NCI-H82 (cell line): Measurements from ENCODE around the gene C22orf42.
"Not testable (repeated sequence)": the region's sequence is repeated elsewhere in the genome, so short reads cannot be mapped to it uniquely, and the experiment has no call there.

Source experiments
- DNase-seq: peaks from one replicate; lab custom pipeline; 2025; lab: John Stamatoyannopoulos, UW

The C22orf42 gene, protein sequence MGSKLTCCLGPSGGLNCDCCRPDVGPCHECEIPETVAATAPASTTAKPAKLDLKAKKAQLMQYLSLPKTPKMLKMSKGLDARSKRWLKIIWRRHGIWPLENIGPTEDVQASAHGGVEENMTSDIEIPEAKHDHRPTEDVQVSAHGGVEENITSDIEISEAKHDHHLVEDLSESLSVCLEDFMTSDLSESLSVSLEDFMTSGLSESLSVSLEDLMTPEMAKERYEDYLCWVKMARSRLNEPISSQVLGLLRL

DNA sequence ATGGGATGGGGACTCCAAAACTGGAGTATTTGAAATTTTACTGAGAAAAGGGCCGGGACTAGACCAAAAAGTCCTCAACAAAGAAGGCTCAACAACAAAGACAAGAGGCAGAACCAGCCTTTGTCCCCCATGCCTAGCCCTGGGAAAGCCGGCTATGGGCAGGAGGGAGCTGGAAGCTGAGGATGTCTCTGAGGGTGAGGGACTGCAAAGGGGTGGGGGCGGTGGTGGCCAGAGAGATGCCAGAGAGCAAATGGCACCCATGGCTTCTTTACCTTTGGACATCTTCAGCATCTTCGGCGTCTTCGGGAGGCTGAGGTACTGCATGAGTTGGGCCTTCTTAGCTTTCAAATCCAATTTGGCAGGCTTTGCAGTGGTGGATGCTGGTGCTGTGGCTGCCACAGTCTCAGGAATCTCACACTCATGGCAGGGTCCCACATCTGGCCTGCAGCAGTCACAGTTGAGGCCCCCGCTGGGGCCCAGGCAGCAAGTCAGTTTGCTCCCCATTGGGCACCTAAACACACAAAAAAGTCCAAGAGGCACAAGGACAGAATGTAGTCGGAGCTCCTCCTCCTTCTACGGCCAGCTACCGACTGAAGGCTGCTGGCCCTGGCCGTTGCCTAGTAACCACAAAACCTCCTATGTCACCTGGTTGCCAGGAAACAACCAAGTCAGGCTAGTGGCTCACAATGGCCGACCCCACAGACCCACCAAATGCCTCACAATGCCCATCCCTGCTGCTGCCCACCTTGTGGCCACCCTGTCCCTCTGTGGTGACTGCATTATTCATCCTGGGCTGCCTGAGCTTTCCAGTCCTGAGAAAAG, at the start of gene C22orf42:
TSS of gene C22orf42 (minus strand) at position 592 of the 822 bp plus-strand sequence. CDS start at position 504, 88 bp downstream.
- DNase-seq: no peak

DNA sequence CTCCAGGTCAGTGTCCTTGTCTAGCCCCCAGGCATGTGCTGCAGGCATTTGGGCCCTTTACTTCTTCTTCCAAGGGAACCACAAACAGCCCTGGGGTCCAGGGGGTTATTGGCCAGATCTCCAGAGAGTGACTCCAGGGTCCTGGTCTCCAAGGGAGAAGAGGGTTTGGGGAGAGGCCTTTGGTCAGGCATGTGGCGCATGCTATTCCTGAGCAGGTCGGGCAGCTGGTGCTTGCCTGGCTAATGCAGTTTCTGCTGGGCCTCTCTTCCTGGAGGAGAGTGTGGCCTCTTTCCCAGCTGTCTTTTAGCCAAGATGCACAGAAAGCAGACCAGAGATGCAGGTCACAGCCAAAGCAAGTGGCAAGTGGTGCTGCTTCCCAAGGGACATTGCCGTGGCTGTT, 49.6 kb upstream of the C22orf42 start:
- no peak for DNase-seq

DNA sequence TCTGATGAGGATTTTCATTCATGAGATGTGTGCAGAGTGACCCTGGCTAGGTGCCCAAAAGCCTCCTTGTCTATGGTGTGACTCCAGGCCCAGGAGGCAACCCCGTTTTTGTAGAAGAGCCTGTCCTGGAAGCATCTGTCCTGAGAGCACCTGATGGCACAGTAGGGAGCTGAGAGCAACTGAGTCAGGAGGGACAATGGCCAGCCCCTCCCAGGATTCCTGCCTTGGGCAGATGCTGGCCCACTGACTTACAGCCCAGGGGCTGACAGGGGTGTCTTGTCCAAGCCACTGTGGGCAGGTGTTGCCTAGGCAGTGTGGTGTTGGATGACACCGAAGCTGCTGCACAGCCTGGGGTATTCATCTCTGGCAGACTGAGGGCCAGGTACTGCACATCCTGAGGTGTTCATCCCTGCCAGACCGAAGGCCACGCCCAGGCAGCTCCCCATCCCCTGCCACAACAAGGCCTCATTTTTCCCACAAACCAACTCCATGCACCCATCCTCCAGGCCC, 48.9 kb upstream of the C22orf42 start:
- no peak for DNase-seq

DNA sequence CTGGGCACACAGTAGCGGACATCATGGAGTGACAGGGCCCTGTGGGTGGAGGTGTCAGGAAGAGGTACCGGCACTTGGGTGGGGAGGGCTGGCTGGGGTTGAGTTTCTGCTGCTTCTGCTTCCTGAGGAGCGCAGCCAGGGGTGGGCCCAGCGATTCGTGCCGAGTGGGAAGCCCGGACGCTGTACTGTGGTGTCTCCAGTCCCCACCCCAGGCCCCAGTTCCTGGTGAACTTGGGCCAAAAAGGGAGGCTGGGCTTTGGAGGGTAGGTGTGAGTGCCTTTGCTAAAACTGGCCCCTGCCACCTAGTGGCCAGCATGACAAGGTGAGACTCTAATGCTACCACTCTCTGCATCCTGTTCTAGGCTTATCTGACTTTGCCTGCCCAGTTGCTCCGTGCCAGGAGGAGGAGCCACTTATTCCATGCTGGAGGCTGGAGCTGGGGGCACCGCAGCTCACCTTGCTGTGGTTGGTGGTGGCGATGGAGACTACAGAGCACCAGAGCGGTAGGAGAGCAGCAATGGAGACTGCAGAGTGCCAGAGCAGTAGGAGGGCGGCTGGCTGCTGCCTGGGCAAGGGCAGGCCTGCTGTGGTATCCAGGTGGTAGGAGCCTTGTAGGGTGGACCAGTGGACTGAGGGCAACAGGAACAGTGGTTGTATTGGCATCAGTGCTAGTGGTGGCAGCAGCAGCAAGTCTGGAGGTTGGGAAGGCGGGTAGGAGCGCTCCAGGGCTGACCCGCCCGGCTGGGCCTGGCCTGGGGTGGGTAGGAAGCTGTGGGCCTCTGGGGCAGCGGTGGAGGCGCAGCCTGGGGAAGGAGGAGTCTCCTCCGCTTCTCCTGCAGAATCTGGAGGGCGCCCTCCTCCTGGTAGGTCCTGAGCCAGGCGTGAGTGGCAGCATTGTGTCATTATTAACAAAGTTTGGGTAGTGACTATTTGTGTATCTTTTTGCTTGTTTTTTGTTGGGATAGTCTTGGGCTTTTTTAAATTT, 48.0 kb upstream of the C22orf42 start:
- DNase-seq: peak; percentile 55

DNA sequence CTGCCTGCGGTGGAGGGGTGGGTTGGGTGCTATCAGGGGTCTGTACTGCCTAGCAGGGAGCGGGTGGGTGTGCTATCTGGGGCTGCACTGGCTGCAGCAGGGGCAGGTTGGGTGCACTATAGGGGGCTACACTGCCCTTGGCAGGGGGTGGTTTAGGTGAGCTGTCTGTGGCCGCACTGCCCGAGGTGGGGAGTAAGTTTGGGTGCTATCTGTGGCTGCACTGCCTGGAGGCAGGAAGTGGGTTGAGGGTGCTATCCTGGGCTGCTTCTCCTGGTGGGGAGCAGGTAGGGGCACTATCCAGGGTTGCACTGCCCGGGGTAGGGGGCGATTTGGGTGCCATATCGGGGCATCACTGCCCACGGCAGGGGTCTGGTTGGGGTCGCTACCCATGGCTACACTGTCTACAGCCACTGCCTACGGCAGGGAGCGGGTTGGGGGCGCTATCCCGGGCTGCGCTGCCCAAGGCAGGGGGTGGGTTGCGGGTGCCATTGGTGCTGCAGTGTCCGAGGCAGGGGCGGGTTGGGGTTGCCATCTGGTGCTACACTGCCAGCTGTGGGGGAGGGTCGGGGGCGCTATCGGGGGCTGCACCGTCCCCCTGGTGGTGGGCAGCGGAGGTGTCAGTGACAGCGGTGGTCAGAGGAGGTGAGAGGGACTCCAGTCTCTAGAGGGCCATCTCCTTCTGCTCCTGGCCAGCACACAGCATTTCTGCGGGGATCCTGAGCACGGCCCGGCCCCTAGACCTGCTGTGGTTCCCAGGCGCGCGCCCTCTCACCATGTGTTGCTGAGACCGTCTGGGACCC, 47.1 kb upstream of the C22orf42 start:
- DNase-seq: peak; percentile 15

DNA sequence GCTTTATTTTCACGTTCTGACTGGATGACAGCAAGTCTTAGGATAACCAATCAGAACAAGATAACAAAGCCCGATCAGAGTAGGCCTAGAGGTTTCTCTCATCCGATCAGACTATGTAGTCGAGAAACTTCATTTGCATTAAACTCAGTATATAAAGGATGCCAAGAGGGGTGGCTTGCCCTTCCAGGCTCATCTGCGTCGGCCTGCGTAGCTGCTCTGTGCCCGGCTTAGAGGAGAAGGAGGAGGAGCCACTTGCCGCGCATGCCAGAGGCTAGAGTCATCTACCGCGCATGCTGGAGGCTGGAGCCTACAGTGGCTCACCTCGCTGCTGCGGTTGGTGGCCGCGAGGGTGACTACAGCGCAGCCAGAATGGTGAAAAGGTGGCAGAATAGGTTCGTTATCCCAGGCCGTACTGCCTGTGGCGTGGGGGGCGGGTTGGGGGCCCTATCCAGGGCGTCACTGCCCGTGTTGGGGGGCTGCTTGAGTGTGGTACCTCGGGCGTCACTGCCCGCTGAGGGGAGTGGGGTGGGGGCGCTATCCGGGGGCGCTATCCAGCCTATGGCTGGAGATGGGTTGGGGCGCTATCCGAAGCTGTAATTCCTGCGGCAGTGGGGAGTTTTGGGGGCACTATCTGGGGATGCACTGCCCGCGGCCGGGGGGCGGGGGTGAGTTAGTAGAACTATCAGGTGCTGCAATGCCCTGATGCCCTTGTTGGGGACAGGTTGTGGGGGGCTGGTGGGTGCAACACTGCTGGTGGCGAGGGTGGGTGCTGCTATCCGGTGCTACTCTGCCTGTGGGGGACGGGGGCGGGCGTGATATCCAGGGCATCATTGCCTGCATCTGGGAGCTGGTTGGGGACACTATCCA, 46.0 kb upstream of the C22orf42 start, which contains the start of gene RFPL2:
TSS of gene RFPL2 (minus strand) at position 218 of the 867 bp plus-strand sequence. CDS start 2,622 bp downstream, outside the sequence.
- DNase-seq: peak; percentile 86

DNA sequence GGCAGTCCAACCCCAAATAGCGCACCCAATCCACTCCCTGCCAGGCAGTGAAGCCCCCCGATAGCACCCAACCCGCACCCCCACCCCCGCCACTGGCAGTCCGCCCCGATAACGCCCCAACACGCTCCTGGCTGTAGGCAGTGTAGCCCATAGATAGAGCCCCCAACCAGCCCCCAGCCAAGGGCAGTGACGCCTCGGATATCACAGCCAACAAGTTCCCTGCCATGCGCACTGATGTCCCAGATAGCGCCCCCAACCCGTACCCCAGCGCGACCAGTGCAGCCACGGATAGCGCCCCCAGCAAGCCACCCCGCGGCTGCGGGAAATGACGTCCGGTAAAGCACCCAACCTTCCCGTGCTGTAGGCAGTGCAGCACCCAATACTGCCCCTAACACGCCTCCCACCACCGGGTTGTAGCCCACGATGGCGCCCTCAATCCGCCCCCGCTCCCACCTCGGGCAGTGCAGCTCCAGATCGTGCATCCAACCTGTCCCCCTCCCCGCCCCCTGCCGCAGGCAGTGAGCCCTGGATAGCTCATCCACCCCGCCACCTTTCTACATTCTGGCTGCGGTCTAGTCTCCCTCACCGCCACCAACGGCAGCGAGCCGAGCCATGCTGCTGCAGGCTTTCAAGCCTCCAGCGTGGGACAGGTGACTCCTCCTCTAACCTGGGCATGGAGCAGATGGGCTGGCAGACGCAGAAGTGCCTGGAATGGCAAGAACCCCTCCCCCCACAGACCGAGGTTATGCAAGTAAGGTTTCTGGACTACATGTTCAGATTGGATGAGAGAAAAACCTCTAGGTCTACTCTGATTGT, 45.1 kb upstream of the C22orf42 start:
- peak; percentile 58 for DNase-seq

DNA sequence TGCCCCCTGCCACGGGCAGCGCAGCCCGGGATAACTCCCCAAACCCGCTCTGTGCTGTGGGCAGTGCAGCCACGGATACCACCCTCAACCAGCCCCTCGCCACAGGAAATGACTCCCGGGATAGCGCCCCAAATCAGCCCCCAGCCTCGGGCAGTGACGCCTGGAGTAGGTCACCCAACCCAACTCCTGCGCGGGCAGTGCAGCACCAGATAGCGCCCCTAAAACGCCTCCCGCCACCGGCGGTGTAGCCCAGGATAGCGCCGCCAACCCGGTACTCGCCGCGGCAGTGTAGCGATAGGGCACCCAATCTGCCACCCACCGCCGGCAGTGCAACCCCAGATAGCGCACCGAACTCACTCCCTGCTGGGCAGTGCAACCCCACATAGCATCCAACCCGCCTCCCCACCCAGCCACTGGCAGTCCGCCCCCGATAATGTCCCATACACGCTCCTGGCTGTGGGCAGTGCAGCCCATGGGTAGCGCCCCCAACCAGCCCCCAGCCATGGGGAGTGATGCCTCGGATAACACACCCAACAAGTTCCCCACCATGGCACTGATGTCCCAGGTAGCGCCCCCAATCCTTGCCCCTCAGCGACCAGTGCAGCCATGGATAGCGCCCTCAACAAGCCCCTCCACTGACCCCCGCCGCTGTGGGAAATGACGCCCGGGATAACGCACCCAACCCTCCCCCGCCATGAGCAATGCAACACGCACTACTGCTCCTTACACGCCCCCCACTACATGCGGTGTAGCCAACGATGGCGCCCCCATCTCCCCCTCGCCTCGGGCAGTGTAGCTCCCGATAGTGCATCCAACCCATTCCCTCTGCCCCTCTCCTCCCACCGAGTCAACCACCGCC, 44.3 kb upstream of the C22orf42 start:
- DNase-seq: no peak

DNA sequence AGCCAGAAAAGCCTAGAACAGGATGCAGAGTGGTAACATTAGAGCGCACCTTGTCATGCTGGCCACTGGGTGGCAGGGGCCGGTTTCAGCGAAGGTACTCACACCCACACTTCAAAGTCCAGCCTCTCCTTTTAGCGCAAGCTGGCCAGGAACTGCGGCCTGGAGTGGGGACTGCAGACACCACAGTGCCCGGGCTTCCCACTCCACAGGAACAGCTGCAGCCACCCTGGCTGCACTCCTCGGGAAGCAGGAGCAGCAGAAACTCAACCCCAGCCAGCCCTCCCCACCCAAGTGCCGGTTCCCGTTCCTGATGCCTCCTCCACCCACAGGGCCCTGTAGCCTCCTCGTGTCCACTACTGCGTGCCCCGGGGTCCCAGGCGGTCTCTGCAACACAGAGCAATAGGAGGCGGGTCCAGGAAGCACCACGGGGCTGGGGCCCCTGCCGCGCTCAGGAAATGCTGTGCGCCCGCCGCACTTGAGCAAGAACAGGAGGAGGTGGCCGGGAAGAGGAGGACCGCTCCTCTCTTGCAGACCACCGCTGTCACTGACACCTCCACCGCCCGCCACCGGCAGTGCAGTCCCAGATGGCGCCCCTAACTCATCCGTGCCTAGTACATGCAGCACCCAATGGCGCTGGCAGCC, 43.6 kb upstream of the C22orf42 start:
- DNase-seq: peak; percentile 38

DNA sequence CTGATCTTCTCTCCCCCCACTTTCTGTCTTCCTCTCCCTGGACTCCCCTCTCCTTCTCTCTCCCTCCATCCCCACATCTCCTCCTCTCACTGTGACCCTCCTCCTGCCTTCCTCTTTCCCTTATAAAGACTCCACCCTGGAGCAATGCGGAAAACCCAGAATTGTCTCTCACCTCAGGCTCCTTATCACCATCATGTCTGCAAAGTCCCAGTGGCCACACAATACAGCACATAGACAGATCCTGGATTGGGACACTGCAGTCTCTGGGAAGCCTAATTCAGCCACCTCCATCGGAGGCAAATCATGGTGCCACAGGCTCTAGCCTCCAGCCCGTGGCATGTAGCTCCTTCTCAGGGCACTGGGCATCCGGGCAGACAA, 43.0 kb upstream of the C22orf42 start:
- DNase-seq: no peak

DNA sequence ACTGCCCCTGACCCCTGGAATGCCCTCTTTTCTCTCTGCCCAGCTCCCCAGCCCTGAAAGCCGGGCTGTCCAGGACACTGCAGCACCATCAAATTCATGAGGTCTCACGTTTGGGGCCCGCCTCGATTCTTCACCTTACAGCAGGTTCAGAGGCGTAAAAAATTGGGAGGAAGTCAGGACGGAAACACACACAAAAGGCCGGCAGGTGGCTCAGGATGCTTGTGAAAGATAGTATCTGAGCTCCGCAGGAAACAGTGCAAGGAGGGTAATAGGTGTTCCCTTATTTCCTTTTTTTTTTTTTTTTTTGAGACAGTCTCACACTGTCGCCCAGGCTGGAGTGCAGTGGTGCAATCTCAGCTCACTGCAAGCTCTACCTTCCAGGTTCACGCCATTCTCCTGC, 41.6 kb upstream of the C22orf42 start:
- DNase-seq: no peak

DNA sequence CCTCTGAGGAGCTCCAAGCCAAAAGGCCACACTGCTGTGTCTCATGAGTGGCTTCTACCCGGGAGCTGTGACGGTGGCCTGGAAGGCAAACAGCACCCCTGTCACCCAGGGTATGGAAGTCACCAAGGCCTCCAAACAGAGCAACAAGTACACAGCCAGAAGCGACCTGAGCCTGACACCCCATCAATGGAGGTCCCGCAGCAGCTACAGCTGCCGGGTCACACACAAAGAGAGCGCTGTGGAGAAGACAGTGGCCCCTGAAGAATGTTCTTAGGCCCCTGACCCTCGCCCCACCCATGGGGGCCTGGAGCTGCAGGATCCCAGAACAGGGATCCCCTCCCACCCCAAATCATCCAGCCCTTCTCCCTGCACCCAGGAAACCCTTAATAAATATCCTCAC, 40.9 kb upstream of the C22orf42 start:
- no peak for DNase-seq

DNA sequence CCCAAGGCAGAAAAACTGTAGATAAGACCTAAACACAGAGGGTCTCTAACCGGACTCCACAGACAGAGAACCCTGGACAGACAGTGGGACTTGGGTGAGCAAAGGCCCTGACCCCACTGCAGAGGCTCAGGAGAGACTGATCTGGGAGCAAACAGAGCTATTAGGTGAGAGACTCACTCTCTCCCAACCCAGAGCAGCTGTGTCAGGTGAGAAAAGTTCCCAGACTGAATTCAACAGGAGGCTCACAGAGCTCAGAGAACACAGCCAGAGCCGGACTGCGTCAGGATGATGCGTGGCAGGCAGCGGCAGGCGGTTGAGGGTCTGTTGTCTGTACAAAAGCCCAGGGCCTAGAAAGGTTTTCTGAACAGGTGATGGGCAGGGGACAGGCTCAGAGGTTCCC, 40.2 kb upstream of the C22orf42 start:
- DNase-seq: no peak

DNA sequence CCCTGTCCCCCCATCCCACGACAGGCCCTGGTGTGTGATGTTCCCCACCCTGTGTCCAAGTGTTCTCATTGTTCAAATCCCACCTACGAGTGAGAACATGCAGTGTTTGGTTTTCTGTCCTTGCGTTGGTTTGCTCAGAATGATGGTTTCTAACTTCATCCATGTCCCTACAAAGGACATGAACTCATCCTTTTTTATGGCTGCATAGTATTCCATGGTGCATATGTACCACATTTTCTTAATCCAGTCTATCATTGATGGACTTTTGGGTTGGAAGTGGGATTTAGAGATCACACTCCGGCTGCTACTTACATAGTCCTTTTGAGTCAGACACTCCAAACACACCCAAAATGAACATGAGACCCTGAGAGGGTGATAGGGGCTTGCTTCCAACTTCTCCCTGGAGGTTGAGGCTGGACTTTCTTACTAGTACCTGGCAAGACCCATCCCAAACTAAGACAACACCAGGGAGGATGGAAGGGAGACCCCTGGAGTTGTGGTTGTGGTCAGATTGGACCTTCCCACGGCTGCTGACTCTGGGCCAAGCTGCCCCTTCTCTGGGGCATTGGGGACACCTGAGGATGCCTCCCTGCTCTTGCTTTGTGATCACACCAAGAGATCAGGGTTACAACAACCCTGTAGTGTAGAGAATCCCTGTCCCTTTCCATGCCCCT, 38.6 kb upstream of the C22orf42 start:
- not testable (repeated sequence) for DNase-seq

DNA sequence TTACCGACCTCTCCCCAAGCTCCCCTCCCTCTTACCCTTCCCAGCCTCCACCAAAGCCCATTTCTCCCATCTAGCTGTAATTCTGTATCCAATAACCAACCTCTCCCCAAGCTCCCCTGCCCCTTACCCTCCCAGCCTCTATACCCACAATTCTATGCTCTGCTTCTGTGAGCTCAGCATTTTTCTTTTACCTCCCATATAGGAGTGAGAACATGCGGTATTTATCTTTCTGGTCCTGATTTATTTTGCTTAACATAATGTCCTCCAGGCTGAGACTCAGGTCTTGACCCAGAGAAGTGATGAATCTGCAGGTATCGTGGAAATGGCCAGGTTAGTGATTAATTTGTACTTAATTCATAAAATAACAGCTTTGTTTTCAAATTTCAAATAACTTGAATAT, 36.8 kb upstream of the C22orf42 start:
- DNase-seq: not testable (repeated sequence)

DNA sequence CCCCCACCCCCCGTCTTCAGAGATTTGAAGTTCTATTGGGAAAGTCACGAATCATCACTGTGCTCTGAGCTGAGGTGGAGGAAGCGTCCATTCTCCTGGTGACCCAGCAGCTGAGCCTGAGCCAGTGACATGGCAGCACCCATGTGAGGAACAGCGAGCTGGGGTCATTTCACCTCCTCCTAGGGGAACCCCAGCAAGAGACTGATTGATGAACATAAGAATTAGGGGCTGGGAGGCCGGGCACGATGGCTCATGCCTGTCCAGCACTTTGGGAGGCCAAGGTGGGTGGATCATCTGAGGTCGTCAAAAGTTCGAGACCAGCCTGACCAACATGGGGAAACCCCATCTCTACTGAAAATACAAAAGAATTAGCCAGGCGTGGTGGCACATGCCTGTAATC, 34.2 kb upstream of the C22orf42 start:
- not testable (repeated sequence) for DNase-seq

DNA sequence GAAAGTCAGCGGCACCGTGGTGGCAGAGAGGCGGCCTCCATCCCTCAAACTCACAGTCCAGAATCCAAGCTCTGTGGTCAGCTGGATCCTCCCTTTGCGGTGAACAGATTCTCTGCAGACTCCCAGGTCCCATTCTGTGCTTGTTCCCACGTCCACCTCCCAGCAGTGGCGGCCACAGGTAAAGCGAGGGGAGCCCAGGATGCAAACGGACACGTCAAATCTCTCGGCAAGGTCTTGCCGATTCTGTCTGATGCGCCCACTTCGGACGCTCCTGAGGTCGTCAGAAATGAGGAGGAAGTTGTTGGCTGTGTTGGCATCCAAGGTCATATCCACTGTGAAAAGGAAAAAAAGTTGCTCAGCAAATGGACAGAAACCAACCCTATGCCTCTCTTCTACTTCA, 31.9 kb upstream of the C22orf42 start:
- not testable (repeated sequence) for DNase-seq
